Osteoblast (primary cell): ENCODE measurements around the gene EEF1E1. TPM values are rescaled to one million over a fixed set of nuclear protein-coding genes. Genes with fewer than 3 reads are reported as not detected.

Experiments used
- DNase-seq: peaks from one replicate; pipeline ENCODE4 v3.0.0; 2011; ENCODE audit warnings: low spot score, mixed read lengths; ENCODE audit not compliant: insufficient read length; ENCODE audit errors: missing footprints
- H2AFZ ChIP-seq: 2 replicates; pipeline ENCODE4 v1.6.0; 2011; ENCODE audit warnings: mild to moderate bottlenecking, low read length
- H3K27ac ChIP-seq: 2 replicates; pipeline ENCODE4 v1.5.1; 2011; ENCODE audit warnings: mild to moderate bottlenecking, low read depth, low read length, moderate library complexity
- H3K27me3 ChIP-seq: 2 replicates; pipeline ENCODE4 v1.6.0; 2012; ENCODE audit warnings: mild to moderate bottlenecking, control low read depth, inconsistent platforms, low read length, moderate library complexity; ENCODE audit not compliant: insufficient read depth
- H3K36me3 ChIP-seq: 2 replicates; pipeline ENCODE4 v1.5.1; 2011; ENCODE audit warnings: mild to moderate bottlenecking, low read length, control low read depth, moderate library complexity; ENCODE audit not compliant: insufficient read depth
- H3K4me1 ChIP-seq: 2 replicates; pipeline ENCODE4 v1.5.1; 2011; ENCODE audit warnings: mild to moderate bottlenecking, low read length, control low read depth, moderate library complexity; ENCODE audit not compliant: insufficient read depth
- H3K4me2 ChIP-seq: 2 replicates; pipeline ENCODE4 v1.6.0; 2011; ENCODE audit warnings: mild to moderate bottlenecking, low read length; ENCODE audit not compliant: insufficient read depth
- H3K4me3 ChIP-seq: fragments of 200-600 bp; sonication (generic); 3 replicates; pipeline ENCODE4 v1.5.1; 2012; ENCODE audit warnings: mild to moderate bottlenecking, low read length, inconsistent platforms; ENCODE audit not compliant: insufficient read depth
- H3K79me2 ChIP-seq: 2 replicates; pipeline ENCODE4 v1.6.0; 2012; ENCODE audit warnings: mild to moderate bottlenecking, low read length, control low read depth, inconsistent platforms; ENCODE audit not compliant: insufficient read depth
- H3K9me3 ChIP-seq: 2 replicates; pipeline ENCODE4 v1.5.1; 2011; ENCODE audit warnings: low read depth, low read length, control low read depth
- H4K20me1 ChIP-seq: 2 replicates; pipeline ENCODE4 v1.6.0; 2012; ENCODE audit warnings: mild to moderate bottlenecking, low read length, control low read depth; ENCODE audit not compliant: insufficient read depth
- CTCF ChIP-seq: IDR thresholded peaks from 2 replicates; pipeline ENCODE4 v1.5.1; 2011; ENCODE audit warnings: mild to moderate bottlenecking, low read depth, low read length, moderate library complexity; ENCODE audit errors: extremely low read depth
- total RNA-seq: library from RNA; depleted of rRNA; stranded (reverse); fragments of >200 nt; gene quantifications from 2 replicates; pipeline ENCODE4 v1.2.3, GENCODE V29; 2012

Gene EEF1E1
- total RNA-seq, 1 donor: 25.3 TPM

- DNase-seq: no peak
- TF ChIP-seq CTCF: no peak
- peaks cover 14% of the 10 kb centered on the region for H3K79me2 ChIP-seq
- H3K4me2 ChIP-seq: no peak overlapping the region
- H3K4me1 ChIP-seq: peaks cover 20% of the 10 kb centered on the region
- H2AFZ ChIP-seq: no peak overlapping the region
- H3K27me3 ChIP-seq: peaks cover 2% of the 10 kb centered on the region
- H3K36me3 ChIP-seq: no peaks in the 10 kb centered on the region
- H3K4me3 ChIP-seq: no peak overlapping the region
- H3K9me3 ChIP-seq: no peaks in the 10 kb centered on the region
- H3K27ac ChIP-seq: no peak overlapping the region
- H4K20me1 ChIP-seq: no peaks in the 10 kb centered on the region
Measured at GRCh38 chr6:8105791-8106190, 3.4 kb upstream of the EEF1E1 start.

- TF ChIP-seq CTCF: no peak
- Histone ChIP-seq H2AFZ (no peak overlapping the region), H3K79me2 (peaks cover 35% of the 10 kb centered on the region), H3K4me1 (peaks cover 16% of the 10 kb centered on the region), H3K27me3 (peaks cover 2% of the 10 kb centered on the region), H3K27ac (no peak overlapping the region), H4K20me1 (no peaks in the 10 kb centered on the region), H3K4me3 (no peak overlapping the region), H3K4me2 (no peak overlapping the region), H3K36me3 (no peaks in the 10 kb centered on the region), H3K9me3 (no peaks in the 10 kb centered on the region)
- DNase-seq: no peak
Measured at GRCh38 chr6:8103726-8104125, 1.4 kb upstream of the EEF1E1 start.

- H3K9me3 ChIP-seq: no peaks in the 10 kb centered on the region
- H3K4me3 ChIP-seq: no peak overlapping the region
- H3K4me2 ChIP-seq: no peak overlapping the region
- no peak overlapping the region for H3K27ac ChIP-seq
- H3K4me1 ChIP-seq: peaks cover 8% of the 10 kb centered on the region
- no peak for DNase-seq
- H3K27me3 ChIP-seq: peaks cover 2% of the 10 kb centered on the region
- peaks cover 51% of the 10 kb centered on the region for H3K79me2 ChIP-seq
- peaks cover 6% of the 10 kb centered on the region for H3K36me3 ChIP-seq
- H2AFZ ChIP-seq: no peak overlapping the region
- no peaks in the 10 kb centered on the region for H4K20me1 ChIP-seq
- no peak for TF ChIP-seq CTCF
Measured at GRCh38 chr6:8100159-8100854, 2.0 kb downstream of the EEF1E1 start.

GRCh38 chr6:8090650-8091049 lies 11.7 kb downstream of the EEF1E1 start:
- Histone ChIP-seq H3K27ac (no peak overlapping the region), H3K4me3 (no peak overlapping the region), H3K27me3 (no peaks in the 10 kb centered on the region), H2AFZ (no peak overlapping the region), H3K4me1 (peaks cover 6% of the 10 kb centered on the region), H3K79me2 (peaks cover 9% of the 10 kb centered on the region), H4K20me1 (no peaks in the 10 kb centered on the region), H3K36me3 (peaks cover 48% of the 10 kb centered on the region), H3K9me3 (no peaks in the 10 kb centered on the region), H3K4me2 (no peak overlapping the region)
- TF ChIP-seq CTCF: no peak
- no peak for DNase-seq
